Measurements from ENCODE around the gene COL23A1. TPM values are rescaled to one million over a fixed set of nuclear protein-coding genes. Genes with fewer than 3 reads are reported as not detected.

Gene COL23A1
- total RNA-seq, 1 donor from 2014 or later, result 0.12 TPM

GRCh38 chr5:178324481-178325310 is 265.5 kb downstream of the COL23A1 start:
- Mint-ChIP-seq H3K36me3 (ENCODE audit: low read depth) (peaks cover 2% of the 10 kb centered on the region), H3K4me1 (ENCODE audit: low read depth) (no peaks in the 10 kb centered on the region), H3K27ac (ENCODE audit: unreplicated experiment) (no peak overlapping the region), H3K27me3 (ENCODE audit: low read depth) (peaks cover 13% of the 10 kb centered on the region), H3K9me3 (ENCODE audit: low read depth) (no peaks in the 10 kb centered on the region), H3K4me3 (ENCODE audit: unreplicated experiment) (no peak overlapping the region)
- peak; percentile 87 for DNase-seq (ENCODE audit: low spot score)
- no peak for TF ChIP-seq CTCF (IDR thresholded peaks at IDR 0.05)

- no peak for TF ChIP-seq CTCF (IDR thresholded peaks at IDR 0.05)
- Mint-ChIP-seq H3K36me3 (ENCODE audit: low read depth) (peaks cover 2% of the 10 kb centered on the region), H3K4me1 (ENCODE audit: low read depth) (no peaks in the 10 kb centered on the region), H3K9me3 (ENCODE audit: low read depth) (no peaks in the 10 kb centered on the region), H3K27me3 (ENCODE audit: low read depth) (peaks cover 13% of the 10 kb centered on the region), H3K27ac (ENCODE audit: unreplicated experiment) (no peak overlapping the region), H3K4me3 (ENCODE audit: unreplicated experiment) (no peak overlapping the region)
- DNase-seq (ENCODE audit: low spot score), result peak; percentile 56
Measured at GRCh38 chr5:178323961-178324360, 266.2 kb downstream of the COL23A1 start.

GRCh38 chr5:178323541-178323865 is 266.7 kb downstream of the COL23A1 start:
- no peak for TF ChIP-seq CTCF (IDR thresholded peaks at IDR 0.05)
- H3K4me3 Mint-ChIP-seq (ENCODE audit: unreplicated experiment), result no peak overlapping the region
- H3K36me3 Mint-ChIP-seq (ENCODE audit: low read depth), result peaks cover 2% of the 10 kb centered on the region
- peaks cover 13% of the 10 kb centered on the region for H3K27me3 Mint-ChIP-seq (ENCODE audit: low read depth)
- H3K9me3 Mint-ChIP-seq (ENCODE audit: low read depth), result no peaks in the 10 kb centered on the region
- H3K27ac Mint-ChIP-seq (ENCODE audit: unreplicated experiment), result no peak overlapping the region
- no peaks in the 10 kb centered on the region for H3K4me1 Mint-ChIP-seq (ENCODE audit: low read depth)
- DNase-seq (ENCODE audit: low spot score), result peak; percentile 56

GRCh38 chr5:178322736-178323540 is 267.3 kb downstream of the COL23A1 start:
- H3K36me3 Mint-ChIP-seq (ENCODE audit: low read depth), result peaks cover 2% of the 10 kb centered on the region
- no peak for TF ChIP-seq CTCF (IDR thresholded peaks at IDR 0.05)
- peaks cover 13% of the 10 kb centered on the region for H3K27me3 Mint-ChIP-seq (ENCODE audit: low read depth)
- H3K4me1 Mint-ChIP-seq (ENCODE audit: low read depth), result no peaks in the 10 kb centered on the region
- H3K27ac Mint-ChIP-seq (ENCODE audit: unreplicated experiment), result no peak overlapping the region
- peak; percentile 82 for DNase-seq (ENCODE audit: low spot score)
- H3K4me3 Mint-ChIP-seq (ENCODE audit: unreplicated experiment), result no peak overlapping the region
- no peaks in the 10 kb centered on the region for H3K9me3 Mint-ChIP-seq (ENCODE audit: low read depth)

- Mint-ChIP-seq H3K27me3 (ENCODE audit: low read depth) (peaks cover 14% of the 10 kb centered on the region), H3K36me3 (ENCODE audit: low read depth) (peaks cover 2% of the 10 kb centered on the region), H3K9me3 (ENCODE audit: low read depth) (peaks cover 4% of the 10 kb centered on the region), H3K4me3 (ENCODE audit: unreplicated experiment) (no peak overlapping the region), H3K4me1 (ENCODE audit: low read depth) (no peaks in the 10 kb centered on the region), H3K27ac (ENCODE audit: unreplicated experiment) (no peak overlapping the region)
- DNase-seq (ENCODE audit: low spot score), result peak; percentile 77
- TF ChIP-seq CTCF (IDR thresholded peaks at IDR 0.05), result no peak
Measured at GRCh38 chr5:178320281-178320855, 269.8 kb downstream of the COL23A1 start.

All from chondrocyte (in vitro differentiated cells).